LNCaP clone FGC (cell line): ENCODE results near the gene GALNT14.
A peak's percentile ranks its signal among the peaks of the same experiment; 100 is the strongest.
"Not testable (repeated sequence)": the region's sequence is repeated elsewhere in the genome, so short reads cannot be mapped to it uniquely, and the experiment has no call there.

Source experiments
- DNase-seq: peaks from one replicate; pipeline ENCODE4 v3.0.0-alpha.2; 2011; ENCODE audit warnings: low read depth
- H3K4me3 ChIP-seq: 2 replicates; pipeline ENCODE4 v1.5.1; 2011; ENCODE audit warnings: mild to moderate bottlenecking, low read depth, low read length, control low read depth
- CTCF ChIP-seq: IDR thresholded peaks from 2 replicates; pipeline ENCODE4 v1.5.1; 2012; ENCODE audit warnings: mild to moderate bottlenecking; ENCODE audit not compliant: control insufficient read depth, insufficient read depth; ENCODE audit errors: extremely low read depth

GALNT14 gene

GRCh38 chr2:31138037-31138962 is at the start of gene GALNT14:
GALNT14 (minus strand) TSS chr2:31138440; CDS start chr2:31138086, 354 bp downstream.
- H3K4me3 ChIP-seq = peak within 1 kb of the TSS; percentile 48

GRCh38 chr2:31187166-31187565 is 48.9 kb upstream of the GALNT14 start:
- TF ChIP-seq CTCF = no peak
- H3K4me3 ChIP-seq = no peak overlapping the region
- no peak for DNase-seq

More at GRCh38 chr2:31138037-31138962, at the start of gene GALNT14:
- no peak for DNase-seq
- TF ChIP-seq CTCF = peak; percentile 48

- DNase-seq, H3K4me3 ChIP-seq: not testable (repeated sequence)
These were observed 45.7 kb upstream of the GALNT14 start for GRCh38 chr2:31183973-31184372.

GRCh38 chr2:31176742-31177141 is 38.5 kb upstream of the GALNT14 start:
- DNase-seq = no peak
- no peak overlapping the region for H3K4me3 ChIP-seq
- no peak for TF ChIP-seq CTCF

GRCh38 chr2:31171142-31171541 is 32.9 kb upstream of the GALNT14 start:
- TF ChIP-seq CTCF = no peak
- DNase-seq = no peak
- H3K4me3 ChIP-seq = no peak overlapping the region

- peak; percentile 96 for TF ChIP-seq CTCF
- no peak overlapping the region for H3K4me3 ChIP-seq
- DNase-seq = peak; percentile 26
These were observed 31.9 kb upstream of the GALNT14 start for GRCh38 chr2:31170071-31170698.

GRCh38 chr2:31168291-31168690 is 30.1 kb upstream of the GALNT14 start:
- H3K4me3 ChIP-seq = no peak overlapping the region
- no peak for DNase-seq
- no peak for TF ChIP-seq CTCF
